ENCODE results near the gene ERAP2.

ERAP2 gene

GRCh38 chr5:96870094-96871026, 5.9 kb upstream of the ERAP2 start:
- Histone ChIP-seq H3K4me1 (ENCODE audit: low read length) (peaks cover 12% of the 10 kb centered on the region; the same call in 1 of the 2 replicates), H3K4me2 (ENCODE audit: low read depth, low read length) (no peak overlapping the region), H3F3A (ENCODE audit: insufficient read depth, low read length) (no peaks in the 10 kb centered on the region), H2AFZ (ENCODE audit: low read length) (no peak overlapping the region), H3K36me3 (replicated peaks; ENCODE audit: insufficient read depth, low read length) (no peaks in the 10 kb centered on the region), H3K79me2 (ENCODE audit: low read length) (no peaks in the 10 kb centered on the region), H3K9me2 (replicated peaks; ENCODE audit: insufficient read depth, low read length) (no peaks in the 10 kb centered on the region), H3K27ac (ENCODE audit: low read length) (no peak overlapping the region), H3K9me3 (replicated peaks; ENCODE audit: insufficient read depth, low read length) (no peaks in the 10 kb centered on the region), H3K27me3 (replicated peaks; ENCODE audit: insufficient read depth, low read length) (no peaks in the 10 kb centered on the region), H3K4me3 (ENCODE audit: low read length) (no peak overlapping the region), H4K20me1 (ENCODE audit: insufficient read depth, low read length) (no peaks in the 10 kb centered on the region), H3K9ac (ENCODE audit: low read length) (no peak overlapping the region)
- DNase-seq, result peak; percentile 35
- TF ChIP-seq EZH2 (optimal IDR thresholded peaks at IDR 0.05; ENCODE audit: low read depth, low read length), result no peak
- TF ChIP-seq CTCF (IDR thresholded peaks at IDR 0.05; ENCODE audit: low read length), result no peak
- TF ChIP-seq EZH2phosphoT487 (IDR thresholded peaks at IDR 0.05; ENCODE audit: low read length), result no peak

- H3K4me3 ChIP-seq (ENCODE audit: low read length), result no peak overlapping the region
- no peak for DNase-seq
- H3K36me3 ChIP-seq (replicated peaks; ENCODE audit: insufficient read depth, low read length), result no peaks in the 10 kb centered on the region
- H3K27ac ChIP-seq (ENCODE audit: low read length), result no peak overlapping the region
- peaks cover 5% of the 10 kb centered on the region; the same call in 1 of the 2 replicates for H3F3A ChIP-seq (ENCODE audit: insufficient read depth, low read length)
- no peak overlapping the region for H2AFZ ChIP-seq (ENCODE audit: low read length)
- no peaks in the 10 kb centered on the region for H3K27me3 ChIP-seq (replicated peaks; ENCODE audit: insufficient read depth, low read length)
- no peak overlapping the region for H3K4me2 ChIP-seq (ENCODE audit: low read depth, low read length)
- H3K9me3 ChIP-seq (replicated peaks; ENCODE audit: insufficient read depth, low read length), result no peaks in the 10 kb centered on the region
- H4K20me1 ChIP-seq (ENCODE audit: insufficient read depth, low read length), result no peaks in the 10 kb centered on the region
- peaks cover 18% of the 10 kb centered on the region for H3K4me1 ChIP-seq (ENCODE audit: low read length)
- H3K9ac ChIP-seq (ENCODE audit: low read length), result no peak overlapping the region
- no peaks in the 10 kb centered on the region for H3K9me2 ChIP-seq (replicated peaks; ENCODE audit: insufficient read depth, low read length)
- H3K79me2 ChIP-seq (ENCODE audit: low read length), result no peaks in the 10 kb centered on the region
- TF ChIP-seq EZH2 (optimal IDR thresholded peaks at IDR 0.05; ENCODE audit: low read depth, low read length) (no peak), CTCF (IDR thresholded peaks at IDR 0.05; ENCODE audit: low read length) (no peak), EZH2phosphoT487 (IDR thresholded peaks at IDR 0.05; ENCODE audit: low read length) (no peak)
These were observed 5.3 kb upstream of the ERAP2 start for GRCh38 chr5:96871027-96871399.

- Histone ChIP-seq H3K36me3 (replicated peaks; ENCODE audit: insufficient read depth, low read length) (no peaks in the 10 kb centered on the region), H3K4me1 (ENCODE audit: low read length) (peaks cover 19% of the 10 kb centered on the region), H3K9me3 (replicated peaks; ENCODE audit: insufficient read depth, low read length) (no peaks in the 10 kb centered on the region), H3K9me2 (replicated peaks; ENCODE audit: insufficient read depth, low read length) (no peaks in the 10 kb centered on the region), H3F3A (ENCODE audit: insufficient read depth, low read length) (peaks cover 12% of the 10 kb centered on the region; the same call in 1 of the 2 replicates), H4K20me1 (ENCODE audit: insufficient read depth, low read length) (no peaks in the 10 kb centered on the region), H3K4me2 (ENCODE audit: low read depth, low read length) (no peak overlapping the region), H3K27ac (ENCODE audit: low read length) (no peak overlapping the region), H3K27me3 (replicated peaks; ENCODE audit: insufficient read depth, low read length) (no peaks in the 10 kb centered on the region), H3K4me3 (ENCODE audit: low read length) (no peak overlapping the region), H3K79me2 (ENCODE audit: low read length) (no peaks in the 10 kb centered on the region), H3K9ac (ENCODE audit: low read length) (no peak overlapping the region), H2AFZ (ENCODE audit: low read length) (no peak overlapping the region)
- no peak for DNase-seq
- TF ChIP-seq CTCF (IDR thresholded peaks at IDR 0.05; ENCODE audit: low read length) (no peak), EZH2phosphoT487 (IDR thresholded peaks at IDR 0.05; ENCODE audit: low read length) (no peak), EZH2 (optimal IDR thresholded peaks at IDR 0.05; ENCODE audit: low read depth, low read length) (no peak)
These were observed 4.6 kb upstream of the ERAP2 start for GRCh38 chr5:96871686-96872085.
